ENCODE data around the gene AKAP6.

Gene AKAP6

GRCh38 chr14:32331206-32331605, 2.1 kb downstream of the AKAP6 start:
- TF ChIP-seq CTCF (IDR thresholded peaks at IDR 0.05; ENCODE audit: low read depth, low read length): no peak
- DNase-seq (ENCODE audit: extremely low read depth, low read depth): no peak

GRCh38 chr14:32332415-32333316, 3.6 kb downstream of the AKAP6 start:
- no peak for DNase-seq (ENCODE audit: extremely low read depth, low read depth)
- no peak for TF ChIP-seq CTCF (IDR thresholded peaks at IDR 0.05; ENCODE audit: low read depth, low read length)

GRCh38 chr14:32336702-32337101, 7.6 kb downstream of the AKAP6 start:
- DNase-seq (ENCODE audit: extremely low read depth, low read depth): no peak
- no peak for TF ChIP-seq CTCF (IDR thresholded peaks at IDR 0.05; ENCODE audit: low read depth, low read length)

GRCh38 chr14:32337759-32338158, 8.7 kb downstream of the AKAP6 start:
- DNase-seq (ENCODE audit: extremely low read depth, low read depth): no peak
- TF ChIP-seq CTCF (IDR thresholded peaks at IDR 0.05; ENCODE audit: low read depth, low read length): no peak

GRCh38 chr14:32339188-32339587, 10.1 kb downstream of the AKAP6 start:
- no peak for TF ChIP-seq CTCF (IDR thresholded peaks at IDR 0.05; ENCODE audit: low read depth, low read length)
- no peak for DNase-seq (ENCODE audit: extremely low read depth, low read depth)

GRCh38 chr14:32341947-32342846, 13.1 kb downstream of the AKAP6 start:
- TF ChIP-seq CTCF (IDR thresholded peaks at IDR 0.05; ENCODE audit: low read depth, low read length): no peak
- no peak for DNase-seq (ENCODE audit: extremely low read depth, low read depth)

- TF ChIP-seq CTCF (IDR thresholded peaks at IDR 0.05; ENCODE audit: low read depth, low read length): no peak
- no peak for DNase-seq (ENCODE audit: extremely low read depth, low read depth)
These were observed 13.7 kb downstream of the AKAP6 start for GRCh38 chr14:32342847-32343194.

Measured in AG09319 (cell line).